ENCODE data around the gene CDC14A.
A peak's percentile ranks its signal among the peaks of the same experiment; 100 is the strongest.

- TF ChIP-seq, protein P1, sequence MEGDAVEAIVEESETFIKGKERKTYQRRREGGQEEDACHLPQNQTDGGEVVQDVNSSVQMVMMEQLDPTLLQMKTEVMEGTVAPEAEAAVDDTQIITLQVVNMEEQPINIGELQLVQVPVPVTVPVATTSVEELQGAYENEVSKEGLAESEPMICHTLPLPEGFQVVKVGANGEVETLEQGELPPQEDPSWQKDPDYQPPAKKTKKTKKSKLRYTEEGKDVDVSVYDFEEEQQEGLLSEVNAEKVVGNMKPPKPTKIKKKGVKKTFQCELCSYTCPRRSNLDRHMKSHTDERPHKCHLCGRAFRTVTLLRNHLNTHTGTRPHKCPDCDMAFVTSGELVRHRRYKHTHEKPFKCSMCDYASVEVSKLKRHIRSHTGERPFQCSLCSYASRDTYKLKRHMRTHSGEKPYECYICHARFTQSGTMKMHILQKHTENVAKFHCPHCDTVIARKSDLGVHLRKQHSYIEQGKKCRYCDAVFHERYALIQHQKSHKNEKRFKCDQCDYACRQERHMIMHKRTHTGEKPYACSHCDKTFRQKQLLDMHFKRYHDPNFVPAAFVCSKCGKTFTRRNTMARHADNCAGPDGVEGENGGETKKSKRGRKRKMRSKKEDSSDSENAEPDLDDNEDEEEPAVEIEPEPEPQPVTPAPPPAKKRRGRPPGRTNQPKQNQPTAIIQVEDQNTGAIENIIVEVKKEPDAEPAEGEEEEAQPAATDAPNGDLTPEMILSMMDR (IDR thresholded peaks at IDR 0.05), result peak in 1 of 12 donors; percentile 2
- TF ChIP-seq POLR2A (IDR thresholded peaks at IDR 0.05), result no peak
These were observed 930 bp downstream of the CDC14A start for GRCh38 chr1:100353071-100353801.

All from heart left ventricle (tissue), 13 donors.